Vagina (tissue), 2 donors: ENCODE results near the gene SLK.

Source experiments
- CTCF ChIP-seq, 3 experiments: fragments of 450-650 bp in 2 of 3; fragments of 200-600 bp in 1 of 3; sonication (generic) in 1 of 3; IDR thresholded peaks; one replicate each; pipeline ENCODE4 v1.5.1; 2017 to 2019; ENCODE audit warnings: antibody characterized with exemption in 3 of 3, mild to moderate bottlenecking in 2 of 3, moderate library complexity in 2 of 3
- POLR2A ChIP-seq, 2 donors: fragments of 450-650 bp; IDR thresholded peaks; one replicate each; pipeline ENCODE4 v1.6.1; 2017; ENCODE audit warnings: antibody characterized with exemption in 2 of 2, mild to moderate bottlenecking in 2 of 2, moderate library complexity in 2 of 2
- POLR2AphosphoS5 ChIP-seq, 2 donors: sonication (generic); formaldehyde crosslinking; IDR thresholded peaks; one replicate each; pipeline ENCODE4 v1.9.0; 2017; ENCODE audit warnings: antibody characterized with exemption in 2 of 2, mild to moderate bottlenecking in 2 of 2, low read depth in 1 of 2; ENCODE audit not compliant: insufficient read depth in 1 of 2

- no peak for TF ChIP-seq CTCF (IDR thresholded peaks at IDR 0.05)
- TF ChIP-seq POLR2A (IDR thresholded peaks at IDR 0.05), result no peak
- no peak for TF ChIP-seq POLR2AphosphoS5 (IDR thresholded peaks at IDR 0.05; ENCODE audit: insufficient read depth in 1 of 2, low read depth in 1 of 2)
These were observed 38.2 kb upstream of the SLK start for GRCh38 chr10:103928784-103929183.
